Osteoblast (primary cell): ENCODE measurements around the gene ANAPC13. TPM values are rescaled to one million over a fixed set of nuclear protein-coding genes. Genes with fewer than 3 reads are reported as not detected.
A peak's percentile ranks its signal among the peaks of the same experiment; 100 is the strongest.

Experiments used
- DNase-seq: peaks from one replicate; pipeline ENCODE4 v3.0.0; 2011; ENCODE audit warnings: low spot score, mixed read lengths; ENCODE audit not compliant: insufficient read length; ENCODE audit errors: missing footprints
- H2AFZ ChIP-seq: 2 replicates; pipeline ENCODE4 v1.6.0; 2011; ENCODE audit warnings: mild to moderate bottlenecking, low read length
- H3K27ac ChIP-seq: 2 replicates; pipeline ENCODE4 v1.5.1; 2011; ENCODE audit warnings: mild to moderate bottlenecking, low read depth, low read length, moderate library complexity
- H3K27me3 ChIP-seq: 2 replicates; pipeline ENCODE4 v1.6.0; 2012; ENCODE audit warnings: mild to moderate bottlenecking, control low read depth, inconsistent platforms, low read length, moderate library complexity; ENCODE audit not compliant: insufficient read depth
- H3K36me3 ChIP-seq: 2 replicates; pipeline ENCODE4 v1.5.1; 2011; ENCODE audit warnings: mild to moderate bottlenecking, low read length, control low read depth, moderate library complexity; ENCODE audit not compliant: insufficient read depth
- H3K4me1 ChIP-seq: 2 replicates; pipeline ENCODE4 v1.5.1; 2011; ENCODE audit warnings: mild to moderate bottlenecking, low read length, control low read depth, moderate library complexity; ENCODE audit not compliant: insufficient read depth
- H3K4me2 ChIP-seq: 2 replicates; pipeline ENCODE4 v1.6.0; 2011; ENCODE audit warnings: mild to moderate bottlenecking, low read length; ENCODE audit not compliant: insufficient read depth
- H3K4me3 ChIP-seq: fragments of 200-600 bp; sonication (generic); 3 replicates; pipeline ENCODE4 v1.5.1; 2012; ENCODE audit warnings: mild to moderate bottlenecking, low read length, inconsistent platforms; ENCODE audit not compliant: insufficient read depth
- H3K79me2 ChIP-seq: 2 replicates; pipeline ENCODE4 v1.6.0; 2012; ENCODE audit warnings: mild to moderate bottlenecking, low read length, control low read depth, inconsistent platforms; ENCODE audit not compliant: insufficient read depth
- H3K9me3 ChIP-seq: 2 replicates; pipeline ENCODE4 v1.5.1; 2011; ENCODE audit warnings: low read depth, low read length, control low read depth
- H4K20me1 ChIP-seq: 2 replicates; pipeline ENCODE4 v1.6.0; 2012; ENCODE audit warnings: mild to moderate bottlenecking, low read length, control low read depth; ENCODE audit not compliant: insufficient read depth
- total RNA-seq: library from RNA; depleted of rRNA; stranded (reverse); fragments of >200 nt; gene quantifications from 2 replicates; pipeline ENCODE4 v1.2.3, GENCODE V29; 2012
- TF ChIP-seq, protein P1 (sequence below): IDR thresholded peaks from 2 replicates; pipeline ENCODE4 v1.5.1; 2011; ENCODE audit warnings: mild to moderate bottlenecking, low read depth, low read length, moderate library complexity; ENCODE audit errors: extremely low read depth

ANAPC13 gene
- total RNA-seq, 1 donor, result 68.4 TPM

DNA sequence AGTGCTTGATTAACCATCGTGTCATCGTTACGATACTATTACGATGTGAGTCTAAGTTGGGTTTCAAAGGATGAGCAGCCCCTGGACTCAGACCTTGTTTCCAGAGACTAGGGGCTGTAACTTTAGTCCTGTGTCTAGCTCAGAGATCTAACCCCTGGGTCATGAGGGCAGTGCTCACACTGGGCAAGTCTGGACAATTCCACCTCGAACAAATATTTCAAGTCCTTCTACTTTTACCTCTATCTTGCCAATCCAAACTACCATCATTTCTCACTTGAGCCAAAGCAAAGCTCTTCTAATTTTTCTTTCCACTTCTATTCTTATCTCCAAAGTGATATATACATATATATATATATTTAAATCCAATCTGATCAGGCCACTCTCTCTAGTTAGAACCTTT, 10.8 kb downstream of the ANAPC13 start:
- Histone ChIP-seq H3K79me2 (no peaks in the 10 kb centered on the region), H4K20me1 (no peaks in the 10 kb centered on the region), H3K27ac (no peak overlapping the region), H3K4me1 (peaks cover 18% of the 10 kb centered on the region), H2AFZ (no peak overlapping the region), H3K27me3 (no peaks in the 10 kb centered on the region), H3K4me2 (no peak overlapping the region), H3K36me3 (peaks cover 31% of the 10 kb centered on the region), H3K4me3 (no peak overlapping the region), H3K9me3 (no peaks in the 10 kb centered on the region)
- DNase-seq, result no peak
- TF ChIP-seq, protein P1, sequence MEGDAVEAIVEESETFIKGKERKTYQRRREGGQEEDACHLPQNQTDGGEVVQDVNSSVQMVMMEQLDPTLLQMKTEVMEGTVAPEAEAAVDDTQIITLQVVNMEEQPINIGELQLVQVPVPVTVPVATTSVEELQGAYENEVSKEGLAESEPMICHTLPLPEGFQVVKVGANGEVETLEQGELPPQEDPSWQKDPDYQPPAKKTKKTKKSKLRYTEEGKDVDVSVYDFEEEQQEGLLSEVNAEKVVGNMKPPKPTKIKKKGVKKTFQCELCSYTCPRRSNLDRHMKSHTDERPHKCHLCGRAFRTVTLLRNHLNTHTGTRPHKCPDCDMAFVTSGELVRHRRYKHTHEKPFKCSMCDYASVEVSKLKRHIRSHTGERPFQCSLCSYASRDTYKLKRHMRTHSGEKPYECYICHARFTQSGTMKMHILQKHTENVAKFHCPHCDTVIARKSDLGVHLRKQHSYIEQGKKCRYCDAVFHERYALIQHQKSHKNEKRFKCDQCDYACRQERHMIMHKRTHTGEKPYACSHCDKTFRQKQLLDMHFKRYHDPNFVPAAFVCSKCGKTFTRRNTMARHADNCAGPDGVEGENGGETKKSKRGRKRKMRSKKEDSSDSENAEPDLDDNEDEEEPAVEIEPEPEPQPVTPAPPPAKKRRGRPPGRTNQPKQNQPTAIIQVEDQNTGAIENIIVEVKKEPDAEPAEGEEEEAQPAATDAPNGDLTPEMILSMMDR, result no peak

DNA sequence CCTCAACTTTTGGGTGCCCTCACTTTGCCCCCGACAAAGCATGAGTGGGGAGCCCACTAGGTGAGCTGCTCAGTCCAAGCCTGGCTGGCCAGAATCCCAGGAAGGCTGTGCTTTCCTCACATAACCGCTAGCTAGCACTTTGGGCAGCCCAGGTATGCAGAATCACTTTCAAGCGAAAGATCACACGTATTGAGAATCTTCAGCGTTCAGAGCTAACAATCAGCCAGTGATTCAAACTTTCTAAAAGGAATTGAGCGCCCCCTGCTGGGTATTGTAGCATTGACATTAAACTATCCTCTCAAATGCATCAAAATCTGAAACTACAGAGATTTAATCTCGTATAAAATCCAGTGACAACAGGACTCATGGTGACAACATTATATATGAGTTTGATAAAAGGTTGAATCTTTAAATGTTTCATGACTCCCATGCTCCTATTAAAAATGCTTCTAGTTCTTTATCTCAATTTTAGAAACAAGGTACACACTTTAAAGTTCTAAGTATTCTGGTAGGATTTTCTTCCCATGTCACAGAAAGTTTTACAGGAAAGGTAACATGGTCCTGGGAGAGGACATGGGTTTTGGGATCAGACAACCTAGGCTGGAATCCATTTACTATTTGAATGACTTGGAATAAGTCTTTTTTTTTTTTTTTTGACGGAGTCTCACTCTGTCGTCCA, 11.8 kb downstream of the ANAPC13 start:
- Histone ChIP-seq H3K4me2 (peak overlapping the region; percentile 49), H3K4me3 (no peak overlapping the region), H3K27ac (peak overlapping the region; percentile 78), H3K27me3 (no peaks in the 10 kb centered on the region), H3K79me2 (no peaks in the 10 kb centered on the region), H3K4me1 (peaks cover 18% of the 10 kb centered on the region), H3K9me3 (no peaks in the 10 kb centered on the region), H2AFZ (no peak overlapping the region), H4K20me1 (no peaks in the 10 kb centered on the region), H3K36me3 (peaks cover 28% of the 10 kb centered on the region)
- TF ChIP-seq, protein P1, result peak; percentile 79
- no peak for DNase-seq

DNA sequence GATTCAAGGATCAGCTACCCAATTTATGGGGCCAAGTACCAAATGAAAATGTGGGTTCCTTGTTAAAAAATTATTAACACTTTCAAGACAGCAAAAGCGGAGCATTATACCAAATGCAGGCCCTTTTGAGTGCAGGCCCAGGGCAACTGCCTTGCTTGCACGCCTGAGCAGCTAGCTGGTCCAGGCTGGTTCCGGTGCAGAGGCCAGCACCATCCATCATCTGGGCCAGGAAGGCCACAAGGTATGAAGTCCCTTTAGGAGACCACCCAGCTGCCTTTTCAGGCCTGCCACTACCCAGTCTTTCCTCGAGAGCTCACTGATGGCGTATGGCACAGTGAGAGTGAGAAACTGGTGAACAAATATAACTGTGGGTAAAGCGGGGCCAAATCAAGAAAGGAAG, 13.0 kb downstream of the ANAPC13 start:
- H3K4me3 ChIP-seq, result no peak overlapping the region
- TF ChIP-seq, protein P1, result no peak
- no peaks in the 10 kb centered on the region for H4K20me1 ChIP-seq
- H3K27ac ChIP-seq, result peak overlapping the region; percentile 78
- no peaks in the 10 kb centered on the region for H3K27me3 ChIP-seq
- no peak overlapping the region for H3K4me2 ChIP-seq
- H3K79me2 ChIP-seq, result no peaks in the 10 kb centered on the region
- no peaks in the 10 kb centered on the region for H3K9me3 ChIP-seq
- H3K4me1 ChIP-seq, result peaks cover 20% of the 10 kb centered on the region
- H3K36me3 ChIP-seq, result peaks cover 16% of the 10 kb centered on the region
- no peak overlapping the region for H2AFZ ChIP-seq
- no peak for DNase-seq

DNA sequence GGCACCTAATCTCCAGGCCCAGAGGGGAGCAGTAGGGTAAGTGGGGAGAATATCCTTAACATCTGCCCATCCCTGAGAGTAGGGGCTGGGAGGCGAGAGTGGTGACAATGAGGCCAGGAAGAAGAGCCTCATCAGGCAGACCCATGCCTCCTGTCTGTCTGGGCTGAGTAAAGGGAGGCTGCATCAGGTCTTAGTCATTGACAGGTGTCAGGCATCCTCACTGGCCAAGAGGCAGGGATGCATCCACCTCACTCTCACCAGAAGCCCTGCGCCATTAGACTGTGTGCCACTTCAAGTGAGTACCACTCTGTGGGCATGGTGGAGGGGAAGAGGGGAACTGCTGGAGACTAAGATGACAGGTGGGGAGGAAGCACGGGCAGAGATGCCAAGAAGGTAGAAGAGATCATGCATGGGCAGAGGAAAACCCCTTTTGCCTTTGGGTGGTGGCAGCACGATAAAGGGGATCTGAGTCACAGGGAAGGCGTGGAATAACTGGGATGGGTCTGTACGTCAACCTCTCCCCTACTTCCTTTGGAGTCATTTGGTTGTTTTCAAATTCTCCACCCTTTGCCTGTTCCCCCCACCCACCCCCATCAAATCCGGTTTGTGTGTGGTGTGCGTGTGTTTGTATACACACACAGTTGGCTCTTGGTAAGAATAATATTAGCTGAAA, 14.1 kb downstream of the ANAPC13 start:
- Histone ChIP-seq H3K9me3 (no peaks in the 10 kb centered on the region), H3K27ac (peak overlapping the region; percentile 58), H3K36me3 (peaks cover 7% of the 10 kb centered on the region), H3K79me2 (no peaks in the 10 kb centered on the region), H3K4me3 (no peak overlapping the region), H3K27me3 (no peaks in the 10 kb centered on the region), H3K4me1 (peaks cover 28% of the 10 kb centered on the region), H2AFZ (no peak overlapping the region), H4K20me1 (no peaks in the 10 kb centered on the region), H3K4me2 (peak overlapping the region; percentile 43)
- DNase-seq, result no peak
- TF ChIP-seq, protein P1, result no peak
